ENCODE results near the gene GPR141. TPM values are rescaled to one million over a fixed set of nuclear protein-coding genes. Genes with fewer than 3 reads are reported as not detected.
A peak's percentile ranks its signal among the peaks of the same experiment; 100 is the strongest.

Gene GPR141
- polyA plus RNA-seq, 2 of the 4 experiments (the other 2 are of a cell fraction), result 0.12 to 0.49 TPM

DNA sequence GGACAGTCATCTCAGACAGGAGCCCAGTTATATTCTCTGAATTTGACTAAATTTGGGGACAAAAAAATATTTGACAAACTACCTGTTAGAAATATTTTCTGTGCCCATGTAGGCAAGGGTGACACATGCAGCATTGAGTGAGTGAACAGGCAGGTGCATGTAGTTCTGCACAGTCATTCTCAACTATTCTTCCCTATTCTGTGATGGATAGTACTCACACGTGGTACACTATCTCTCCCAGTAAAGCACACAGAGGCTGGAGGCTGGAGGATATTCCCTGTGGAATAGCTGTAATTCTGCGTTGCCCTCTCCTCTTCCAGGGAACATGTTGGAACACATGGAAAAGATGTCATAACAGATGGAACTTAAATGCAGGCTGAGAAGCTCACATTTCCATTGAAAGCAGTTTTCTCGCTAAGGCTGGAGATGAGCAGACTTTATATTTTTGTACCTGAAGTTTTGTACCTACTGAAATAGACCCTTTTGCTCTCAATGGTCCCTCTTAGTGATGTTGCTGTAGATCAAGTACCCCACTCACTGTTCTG, 75.0 kb downstream of the GPR141 start:
- DNase-seq (ENCODE audit: low read depth in 1 of 2, low spot score in 1 of 2) (no peak), FAIRE-seq (no peak), ATAC-seq (no peak)
- Histone ChIP-seq H3K27ac (no peak overlapping the region), H3K4me2 (no peak overlapping the region), H3K4me3 (no peak overlapping the region), H3K4me1 (no peaks in the 10 kb centered on the region), H3K9me3 (no peaks in the 10 kb centered on the region)
- 50% methylated on average over 3 of the region's 3 CpGs for WGBS (ENCODE audit: missing lambda C conversion rate)
- ChIA-PET POLR2A (no interaction called here), CTCF (interaction anchor here (1.2 kb wide), 1 partner anchor 75 kb away, joined by 3 read pairs; no protein-coding TSS in a partner anchor)
- TF ChIP-seq NFE2L2 (conservative IDR thresholded peaks at IDR 0.05; ENCODE audit: low read length) (0 out of 2 replicates have a peak, but pooled peaks have one; percentile 13), JUNB (IDR thresholded peaks at IDR 0.05) (no peak)

DNA sequence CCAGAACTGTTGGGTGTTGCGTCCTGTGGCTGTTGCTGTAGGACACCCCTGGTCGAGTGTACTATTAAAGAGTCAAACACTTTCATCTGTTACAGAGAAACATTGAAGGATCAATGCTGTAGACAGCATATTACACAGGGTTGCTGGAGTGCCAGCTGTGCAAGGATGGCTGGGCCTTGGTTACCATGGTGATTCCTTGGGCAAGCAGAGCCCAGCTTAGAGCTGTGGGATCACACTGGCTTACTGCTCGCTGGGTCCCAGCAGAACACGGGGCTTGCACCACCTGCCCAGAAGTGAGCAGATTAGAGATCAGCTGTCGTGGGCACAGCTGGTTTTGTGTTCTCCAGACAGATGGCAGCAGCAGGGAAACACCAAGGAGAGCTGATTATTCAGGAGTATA, 76.0 kb downstream of the GPR141 start:
- Histone ChIP-seq H3K4me1 (no peaks in the 10 kb centered on the region), H3K9me3 (no peaks in the 10 kb centered on the region), H3K4me3 (no peak overlapping the region), H3K4me2 (no peak overlapping the region), H3K27ac (no peak overlapping the region)
- ChIA-PET POLR2A (no interaction called here), CTCF (interaction anchor here (1.2 kb wide), 1 partner anchor 75 kb away, joined by 3 read pairs; no protein-coding TSS in a partner anchor)
- no peak for ATAC-seq
- DNase-seq (ENCODE audit: low read depth in 1 of 2, low spot score in 1 of 2), result no peak
- WGBS (ENCODE audit: missing lambda C conversion rate), result 37% methylated on average over 5 of the region's 5 CpGs
- TF ChIP-seq CHD4 (IDR thresholded peaks at IDR 0.05; ENCODE audit: borderline replicate concordance) (no peak), EHF (CRISPR knock-in tag; IDR thresholded peaks at IDR 0.05) (no peak), POLR2AphosphoS2 (conservative IDR thresholded peaks at IDR 0.05; ENCODE audit: low read length) (no peak), NPAS2 (CRISPR knock-in tag; IDR thresholded peaks at IDR 0.05; ENCODE audit: borderline replicate concordance) (no peak), CHD2 (IDR thresholded peaks at IDR 0.05; ENCODE audit: low read length, partially characterized antibody) (no peak), HES2 (IDR thresholded peaks at IDR 0.05) (no peak), HEYL (CRISPR knock-in tag; IDR thresholded peaks at IDR 0.05) (no peak), HOXB13 (CRISPR knock-in tag; IDR thresholded peaks at IDR 0.05; ENCODE audit: low read depth) (no peak)
- FAIRE-seq, result no peak

GRCh38 chr7:37765421-37765829, 81.9 kb downstream of the GPR141 start:
- DNase-seq (ENCODE audit: low read depth in 1 of 2, low spot score in 1 of 2), result no peak
- no peak for FAIRE-seq
- 0 out of 3 replicates have a peak overlapping the region, but pooled peaks have one; percentile 2 for H3K4me2 ChIP-seq
- H3K27ac ChIP-seq, result no peak overlapping the region
- H3K9me3 ChIP-seq, result no peaks in the 10 kb centered on the region
- 53% methylated on average over 4 of the region's 4 CpGs for WGBS (ENCODE audit: missing lambda C conversion rate)
- ATAC-seq, result no peak
- TF ChIP-seq, protein P1, sequence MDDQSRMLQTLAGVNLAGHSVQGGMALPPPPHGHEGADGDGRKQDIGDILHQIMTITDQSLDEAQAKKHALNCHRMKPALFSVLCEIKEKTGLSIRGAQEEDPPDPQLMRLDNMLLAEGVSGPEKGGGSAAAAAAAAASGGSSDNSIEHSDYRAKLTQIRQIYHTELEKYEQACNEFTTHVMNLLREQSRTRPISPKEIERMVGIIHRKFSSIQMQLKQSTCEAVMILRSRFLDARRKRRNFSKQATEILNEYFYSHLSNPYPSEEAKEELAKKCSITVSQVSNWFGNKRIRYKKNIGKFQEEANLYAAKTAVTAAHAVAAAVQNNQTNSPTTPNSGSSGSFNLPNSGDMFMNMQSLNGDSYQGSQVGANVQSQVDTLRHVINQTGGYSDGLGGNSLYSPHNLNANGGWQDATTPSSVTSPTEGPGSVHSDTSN (IDR thresholded peaks at IDR 0.05), result no peak
- TF ChIP-seq PHF8 (IDR thresholded peaks at IDR 0.05; ENCODE audit: borderline replicate concordance, low read depth), result no peak
- TF ChIP-seq CEBPB (IDR thresholded peaks at IDR 0.05), result 0 out of 4 replicates have a peak, but pooled peaks of 1 of the 2 experiments have one; percentile 33
- CTCF ChIA-PET, result no interaction called here
- POLR2A ChIA-PET, result no interaction called here
- H3K4me1 ChIP-seq, result no peaks in the 10 kb centered on the region
- H3K4me3 ChIP-seq, result no peak overlapping the region

- ChIA-PET CTCF (no interaction called here), POLR2A (no interaction called here)
- no peak for DNase-seq (ENCODE audit: low read depth in 1 of 2, low spot score in 1 of 2)
- Histone ChIP-seq H3K9me3 (no peaks in the 10 kb centered on the region), H3K27ac (no peak overlapping the region), H3K4me3 (no peak overlapping the region), H3K4me1 (no peaks in the 10 kb centered on the region), H3K4me2 (no peak overlapping the region)
- WGBS (ENCODE audit: missing lambda C conversion rate), result 71% methylated on average over 6 of the region's 6 CpGs
- TF ChIP-seq CTCF (IDR thresholded peaks at IDR 0.05) (no peak), CBX8 (IDR thresholded peaks at IDR 0.05) (no peak), USF2 (IDR thresholded peaks at IDR 0.05) (no peak), RAD21 (conservative IDR thresholded peaks at IDR 0.05 in 1 of 2, IDR thresholded peaks at IDR 0.05 in 1 of 2) (no peak), GATA3 (IDR thresholded peaks at IDR 0.05; ENCODE audit: borderline replicate concordance) (no peak)
- TF ChIP-seq, protein P1 (IDR thresholded peaks at IDR 0.05), result no peak
- no peak for FAIRE-seq
- no peak for ATAC-seq
Measured at GRCh38 chr7:37765872-37766525, 82.4 kb downstream of the GPR141 start.
